Prostate gland (tissue), 2 donors: Measurements from ENCODE around the gene LNPK. TPM values are rescaled to one million over a fixed set of nuclear protein-coding genes. Genes with fewer than 3 reads are reported as not detected.
"Not testable (repeated sequence)": the region's sequence is repeated elsewhere in the genome, so short reads cannot be mapped to it uniquely, and the experiment has no call there.

Source experiments
- DNase-seq: peaks from one replicate; pipeline ENCODE4 v3.0.0-alpha.2; 2019; ENCODE audit warnings: low spot score
- H3K27ac ChIP-seq, 2 donors: fragments of 200-600 bp; sonication (generic); 2 replicates each; pipeline ENCODE4 v1.5.1; 2017 to 2019
- H3K27me3 ChIP-seq: fragments of 200-600 bp; sonication (generic); replicated peaks from 2 replicates; pipeline ENCODE4 v1.5.1; 2019; ENCODE audit not compliant: insufficient read depth
- H3K36me3 ChIP-seq, 2 donors: fragments of 200-600 bp; sonication (generic); 1 replicate in 1 of 2; 2 replicates in 1 of 2; pipeline versions ENCODE4 v1.5.1 to v1.8.1; 2017 to 2019
- H3K4me1 ChIP-seq: fragments of 200-600 bp; sonication (generic); replicated peaks from 2 replicates; pipeline ENCODE4 v1.5.1; 2019
- H3K4me3 ChIP-seq, 2 donors: fragments of 200-600 bp; sonication (generic); 2 replicates each; pipeline ENCODE4 v1.5.1; 2017 to 2019
- H3K9me3 ChIP-seq: fragments of 200-600 bp; sonication (generic); 2 replicates; pipeline ENCODE4 v1.5.1; 2017
- CTCF ChIP-seq, 4 experiments: fragments of 200-600 bp in 2 of 4; fragments of 450-650 bp in 2 of 4; sonication (generic) in 2 of 4; IDR thresholded peaks; 1 replicate in 3 of 4; 2 replicates in 1 of 4; pipeline ENCODE4 v1.5.1; 2016 to 2019; ENCODE audit warnings: antibody characterized with exemption in 4 of 4, mild to moderate bottlenecking in 2 of 4, moderate library complexity in 2 of 4
- POLR2A ChIP-seq: fragments of 450-650 bp; IDR thresholded peaks from one replicate; pipeline ENCODE4 v1.6.1; 2016; ENCODE audit warnings: antibody characterized with exemption, mild to moderate bottlenecking
- POLR2AphosphoS5 ChIP-seq: sonication (generic); formaldehyde crosslinking; IDR thresholded peaks from one replicate; pipeline ENCODE4 v1.6.1; 2017; ENCODE audit warnings: antibody characterized with exemption
- WGBS: methylation state at CpG from one replicate; pipeline ENCODE4 v1.1.5; 2018; 5-methylcytosine and 5-hydroxymethylcytosine counted together
- intact Hi-C: fragments of 100-400 bp; cut with DNase I; formaldehyde crosslinking; loops from one replicate; pipeline ENCODE4 v1.14.2; 2022
- total RNA-seq, 2 donors: library from RNA; depleted of rRNA; stranded (reverse); fragments of >200 nt; gene quantifications; one replicate each; pipeline ENCODE4 v1.1.0, GENCODE V29; 2016

Gene LNPK
- total RNA-seq, 2 donors from 2014 or later: 19.7 to 21.9 TPM

DNA sequence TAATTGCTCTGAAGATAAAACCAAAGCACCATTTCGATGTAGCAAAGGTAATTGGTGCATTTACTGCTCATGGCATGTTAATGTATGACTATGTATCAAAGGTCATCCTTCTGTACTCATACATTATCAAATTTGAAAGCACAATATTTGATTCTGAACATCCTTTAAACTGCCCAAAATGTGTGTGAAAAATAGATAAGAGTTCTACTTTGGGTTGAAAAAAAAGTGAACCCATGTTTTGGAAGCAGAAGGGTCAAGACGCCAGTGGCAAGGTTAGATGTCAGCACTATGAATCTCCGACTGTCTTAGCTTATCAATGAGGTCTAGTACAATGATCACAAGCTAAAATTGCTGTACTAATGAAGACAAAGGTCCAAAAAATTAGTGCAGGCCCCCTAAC lies 83.1 kb downstream of the LNPK start:
- H3K4me1 ChIP-seq: no peaks in the 10 kb centered on the region
- no peaks in the 10 kb centered on the region for H3K36me3 ChIP-seq
- H3K27ac ChIP-seq: no peak overlapping the region
- TF ChIP-seq CTCF (IDR thresholded peaks at IDR 0.05) (no peak), POLR2A (no peak), POLR2AphosphoS5 (no peak)
- intact Hi-C loops: no loop called here
- H3K27me3 ChIP-seq: no peaks in the 10 kb centered on the region
- H3K9me3 ChIP-seq: no peaks in the 10 kb centered on the region
- WGBS: 84% methylated on average over 3 of the region's 3 CpGs
- no peak for DNase-seq
- no peak overlapping the region for H3K4me3 ChIP-seq

- no peak for DNase-seq
These were observed 87.2 kb downstream of the LNPK start for GRCh38 chr2:175914846-175915245.

GRCh38 chr2:175913849-175914743 lies 88.0 kb downstream of the LNPK start:
- H3K4me3 ChIP-seq, H3K27ac ChIP-seq, H3K27me3 ChIP-seq, H3K9me3 ChIP-seq, H3K36me3 ChIP-seq, intact Hi-C loops, DNase-seq, H3K4me1 ChIP-seq: not testable (repeated sequence)
- 80% methylated on average over 12 of the region's 12 CpGs for WGBS

More at GRCh38 chr2:175914846-175915245, 87.2 kb downstream of the LNPK start:
- no peaks in the 10 kb centered on the region for H3K36me3 ChIP-seq
- no peaks in the 10 kb centered on the region for H3K9me3 ChIP-seq
- H3K27me3 ChIP-seq: no peaks in the 10 kb centered on the region
- intact Hi-C loops: no loop called here
- no peak overlapping the region for H3K27ac ChIP-seq
- no peak for TF ChIP-seq POLR2A
- no peak for TF ChIP-seq POLR2AphosphoS5
- no peak for TF ChIP-seq CTCF (IDR thresholded peaks at IDR 0.05)
- H3K4me1 ChIP-seq: no peaks in the 10 kb centered on the region
- 96% methylated on average over 3 of the region's 3 CpGs for WGBS
- no peak overlapping the region for H3K4me3 ChIP-seq

GRCh38 chr2:175913267-175913666 lies 88.8 kb downstream of the LNPK start:
- H3K27ac ChIP-seq, H3K4me1 ChIP-seq, H3K9me3 ChIP-seq, H3K27me3 ChIP-seq, H3K4me3 ChIP-seq, intact Hi-C loops, DNase-seq, H3K36me3 ChIP-seq: not testable (repeated sequence)
- WGBS: 90% methylated on average over 2 of the region's 2 CpGs

GRCh38 chr2:175904035-175904434 lies 98.0 kb downstream of the LNPK start:
- WGBS: 60% methylated on average over 4 of the region's 4 CpGs
- TF ChIP-seq POLR2A (no peak), POLR2AphosphoS5 (no peak), CTCF (IDR thresholded peaks at IDR 0.05) (no peak)
- Histone ChIP-seq H3K27ac (no peak overlapping the region), H3K36me3 (no peaks in the 10 kb centered on the region), H3K27me3 (no peaks in the 10 kb centered on the region), H3K9me3 (no peaks in the 10 kb centered on the region), H3K4me1 (no peaks in the 10 kb centered on the region), H3K4me3 (no peak overlapping the region)
- intact Hi-C loops: no loop called here
- no peak for DNase-seq

DNA sequence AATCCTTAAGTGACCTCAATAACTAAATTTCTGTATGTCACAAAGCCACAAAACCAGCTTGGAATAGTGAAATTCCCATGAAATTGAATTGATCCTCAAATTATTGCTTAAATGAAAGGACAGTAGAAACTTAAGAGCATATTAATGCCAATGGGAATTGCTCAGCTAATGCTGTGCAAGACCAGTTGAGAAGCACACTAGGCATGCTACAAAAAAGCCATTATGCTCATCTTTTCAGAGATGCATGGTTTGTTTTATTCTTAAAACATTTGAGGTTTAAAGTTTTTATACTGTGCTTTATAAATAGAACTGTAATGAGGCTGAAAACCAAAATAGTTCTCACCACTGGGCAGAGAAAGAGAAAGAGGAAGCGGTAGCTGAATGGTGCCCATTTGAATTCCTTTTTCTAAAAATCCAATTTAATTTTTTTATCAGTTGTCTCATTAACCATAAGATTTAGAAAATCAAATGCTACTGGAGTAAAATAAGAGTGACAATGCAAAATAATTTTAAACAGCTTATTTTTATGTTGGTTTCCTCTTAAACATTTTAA lies 98.6 kb downstream of the LNPK start:
- WGBS: 90% methylated on average over 1 of the region's 1 CpG

DNA sequence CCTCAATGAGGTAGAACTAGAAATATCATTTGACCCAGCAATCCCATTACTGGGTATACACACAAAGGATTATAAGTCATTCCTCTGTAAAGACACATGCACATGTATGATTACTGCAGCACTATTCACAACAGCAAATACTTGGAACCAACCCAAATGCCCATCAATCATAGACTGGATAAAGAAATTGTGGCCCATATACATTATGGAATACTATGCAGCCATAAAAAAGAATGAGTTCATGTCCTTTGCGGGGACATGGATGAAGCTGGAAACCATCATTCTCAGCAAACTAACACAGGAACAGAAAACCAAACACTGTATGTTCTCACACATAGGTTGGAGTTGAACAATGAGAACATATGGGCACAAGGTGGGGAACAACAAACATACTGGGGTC lies 106.1 kb downstream of the LNPK start:
- H3K9me3 ChIP-seq, H3K4me1 ChIP-seq, DNase-seq, H3K27me3 ChIP-seq, H3K27ac ChIP-seq, H3K4me3 ChIP-seq, H3K36me3 ChIP-seq, intact Hi-C loops: not testable (repeated sequence)
- 100% methylated on average over 1 of the region's 1 CpG for WGBS

More for the DNA sequence above, 98.6 kb downstream of the LNPK start:
- H3K27me3 ChIP-seq: no peaks in the 10 kb centered on the region
- no peak overlapping the region for H3K27ac ChIP-seq
- H3K9me3 ChIP-seq: no peaks in the 10 kb centered on the region
- TF ChIP-seq CTCF (IDR thresholded peaks at IDR 0.05): no peak
- no peak for TF ChIP-seq POLR2AphosphoS5
- no peak for TF ChIP-seq POLR2A
- no peak for DNase-seq
- H3K4me3 ChIP-seq: no peak overlapping the region
- no peaks in the 10 kb centered on the region for H3K36me3 ChIP-seq
- intact Hi-C loops: no loop called here
- H3K4me1 ChIP-seq: no peaks in the 10 kb centered on the region
